Lower leg skin (tissue), 4 donors: Measurements from ENCODE around the gene ZNF74. TPM values are rescaled to one million over a fixed set of nuclear protein-coding genes. Genes with fewer than 3 reads are reported as not detected.
"Not testable (repeated sequence)": the region's sequence is repeated elsewhere in the genome, so short reads cannot be mapped to it uniquely, and the experiment has no call there.

Experiments used
- DNase-seq, 2 donors: peaks; one replicate each; pipeline ENCODE4 v3.0.0-alpha.2; 2019; ENCODE audit warnings: low spot score in 2 of 2
- H3K4me3 ChIP-seq: fragments of 200-600 bp; sonication (generic); 2 replicates; pipeline ENCODE4 v1.5.1; 2017; ENCODE audit warnings: mild to moderate bottlenecking, low read depth; ENCODE audit not compliant: poor library complexity, severe bottlenecking
- POLR2A ChIP-seq, 2 donors: fragments of 450-650 bp; IDR thresholded peaks; one replicate each; pipeline ENCODE4 v1.6.1; 2016 to 2017; ENCODE audit warnings: antibody characterized with exemption in 2 of 2, mild to moderate bottlenecking in 1 of 2, moderate library complexity in 1 of 2
- WGBS, 2 donors: methylation state at CpG; one replicate each; pipeline ENCODE4 v1.1.5; 2018; 5-methylcytosine and 5-hydroxymethylcytosine counted together
- intact Hi-C: fragments of 100-400 bp; cut with DNase I; formaldehyde crosslinking; loops from one replicate; pipeline ENCODE4 v1.15.0; 2023; ENCODE audit warnings: low total_unique reads
- total RNA-seq, 4 donors: library from RNA; depleted of rRNA; stranded (reverse); fragments of >200 nt; gene quantifications; one replicate each; pipeline ENCODE4 v1.1.0, GENCODE V29; 2016
- TF ChIP-seq, protein P1 (sequence below), 3 donors: fragments of 450-650 bp; IDR thresholded peaks; one replicate each; pipeline ENCODE4 v1.5.1; 2016; ENCODE audit warnings: antibody characterized with exemption in 3 of 3, mild to moderate bottlenecking in 3 of 3, moderate library complexity in 2 of 3

ZNF74 gene
- total RNA-seq, 4 donors from 2014 or later = 11.3 to 13.2 (median 11.5) TPM

DNA sequence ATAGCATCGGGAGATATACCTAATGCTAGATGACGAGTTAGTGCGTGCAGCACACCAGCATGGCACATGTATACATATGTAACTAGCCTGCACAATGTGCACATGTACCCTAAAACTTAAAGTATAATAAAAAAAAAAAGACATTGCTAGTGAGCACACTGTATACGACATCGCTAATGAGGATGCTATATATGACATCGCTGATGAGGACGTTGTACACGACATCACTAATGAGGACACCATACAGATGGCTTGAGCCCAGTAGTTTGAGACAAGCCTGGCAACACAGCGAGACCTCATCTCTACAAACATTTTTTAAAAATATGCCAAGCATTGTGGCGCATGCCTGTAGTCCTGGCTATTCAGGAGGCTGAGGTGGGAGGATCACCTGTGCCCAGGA is 31.5 kb upstream of the ZNF74 start:
- DNase-seq, H3K4me3 ChIP-seq, intact Hi-C loops: not testable (repeated sequence)
- WGBS, 2 donors = 87 to 94% methylated on average over 10 of the region's 10 CpGs

DNA sequence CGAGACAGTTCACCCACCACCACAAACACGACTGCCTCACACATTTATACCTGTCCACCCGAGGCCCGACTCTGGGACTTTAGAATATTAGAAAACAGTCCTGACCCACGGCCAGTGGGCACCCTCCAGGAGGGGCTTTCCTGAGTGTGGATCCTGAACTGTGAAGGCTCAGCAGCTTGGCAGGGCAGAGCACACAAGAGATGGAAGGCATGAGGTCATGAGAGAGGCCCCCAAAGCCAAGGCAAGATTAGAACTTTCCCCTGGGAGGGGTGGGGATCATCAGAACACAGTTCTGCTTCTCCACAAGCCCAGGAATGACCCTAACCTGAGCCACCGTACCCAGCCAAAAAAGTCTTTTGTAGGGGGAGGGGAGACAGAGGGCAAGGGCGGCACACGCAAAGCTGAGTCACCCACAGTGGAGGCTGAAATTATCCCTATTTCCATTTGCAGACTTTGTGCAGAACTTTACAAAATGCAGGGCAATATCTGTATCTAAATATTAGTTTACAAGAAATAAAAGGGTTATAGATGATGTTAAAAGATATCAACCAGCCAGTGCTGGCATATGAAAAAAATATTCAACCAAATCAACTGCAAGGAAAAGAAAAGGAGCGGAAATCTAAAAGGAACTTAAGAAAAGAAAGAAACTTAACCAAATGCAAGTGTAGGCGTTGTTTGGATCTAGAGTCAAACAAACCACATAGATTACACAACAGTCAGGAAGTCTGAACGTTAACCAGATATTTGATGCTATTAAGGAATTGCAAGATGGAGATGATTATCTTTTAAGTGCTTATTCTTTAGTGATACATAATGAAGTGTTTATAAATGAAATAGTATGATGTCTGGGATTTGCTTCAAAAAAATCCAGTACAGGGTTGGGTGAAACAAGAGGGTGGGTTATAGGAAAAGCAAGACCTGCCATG is 29.4 kb upstream of the ZNF74 start:
- 59 to 63% methylated on average over 11 of the region's 11 CpGs for WGBS, 2 donors
- not testable (repeated sequence) for DNase-seq

DNA sequence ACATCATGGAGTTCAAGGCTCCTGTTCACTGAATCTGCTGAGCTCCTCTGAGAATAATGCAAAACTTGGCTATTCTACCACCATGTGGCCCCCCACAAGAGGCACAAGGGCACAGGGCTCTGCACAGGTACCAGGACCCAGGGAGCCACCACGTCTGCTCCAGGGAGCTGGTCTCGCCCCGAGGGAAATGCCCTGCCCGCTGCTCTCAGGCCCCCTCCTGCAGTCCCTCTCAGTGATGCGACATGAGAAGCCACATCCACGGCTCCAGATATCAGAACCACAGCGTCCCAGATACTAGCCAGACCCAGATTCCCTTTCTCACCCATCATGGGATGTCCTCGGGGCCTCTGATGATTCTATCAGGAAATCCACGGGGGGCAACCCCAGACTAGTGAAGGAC is 27.1 kb upstream of the ZNF74 start:
- intact Hi-C loops, H3K4me3 ChIP-seq, DNase-seq: not testable (repeated sequence)
- WGBS, 2 donors = 62 to 87% methylated on average over 9 of the region's 9 CpGs

More for the DNA sequence above, 29.4 kb upstream of the ZNF74 start:
- intact Hi-C loops, H3K4me3 ChIP-seq: not testable (repeated sequence)

DNA sequence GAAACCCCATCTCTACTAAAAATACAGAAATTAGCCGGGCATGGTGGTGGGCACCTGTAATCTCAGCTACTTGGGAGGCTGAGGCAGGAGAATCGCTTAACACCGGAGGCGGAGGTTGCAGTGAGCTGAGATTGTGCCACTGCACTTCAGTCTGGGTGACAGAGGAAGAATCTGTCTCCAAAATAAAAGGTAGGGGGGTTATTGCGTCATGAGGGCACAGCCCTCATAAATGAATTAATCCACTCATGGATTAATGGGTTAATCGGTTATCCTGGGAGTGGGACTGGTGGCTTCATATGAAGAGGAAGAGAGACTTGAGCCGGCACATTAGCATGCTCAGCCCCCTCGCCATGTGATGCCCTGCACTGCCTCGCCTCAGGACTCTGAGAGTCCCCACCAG is 25.1 kb upstream of the ZNF74 start:
- H3K4me3 ChIP-seq, intact Hi-C loops: not testable (repeated sequence)
- peak in 1 of 2 donors; percentile 32 for DNase-seq
- 82 to 90% methylated on average over 9 of the region's 9 CpGs for WGBS, 2 donors

DNA sequence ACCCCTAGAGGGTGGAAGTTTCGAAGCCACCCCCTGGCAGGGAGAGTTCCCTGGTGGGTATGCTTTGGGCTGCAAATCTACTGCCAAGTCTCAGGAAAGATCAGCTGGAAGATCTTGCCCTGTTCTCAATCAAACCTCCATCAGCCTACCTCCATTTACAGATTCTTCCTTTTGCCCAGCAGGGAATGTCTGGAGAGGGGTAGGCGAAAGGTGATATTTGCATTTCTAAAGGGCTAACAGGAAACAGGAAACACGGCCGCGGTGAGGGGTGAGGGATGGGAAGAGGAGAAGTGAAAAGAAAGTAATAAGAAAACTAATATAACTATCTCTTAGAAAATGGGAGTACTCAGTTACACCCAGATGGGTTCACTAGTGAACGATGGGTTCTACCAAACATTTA is 22.3 kb upstream of the ZNF74 start:
- intact Hi-C loops, DNase-seq, H3K4me3 ChIP-seq: not testable (repeated sequence)
- whole genome bisulfite sequencing, 2 donors = no CpG with 5 or more reads among the region's 6 CpGs

DNA sequence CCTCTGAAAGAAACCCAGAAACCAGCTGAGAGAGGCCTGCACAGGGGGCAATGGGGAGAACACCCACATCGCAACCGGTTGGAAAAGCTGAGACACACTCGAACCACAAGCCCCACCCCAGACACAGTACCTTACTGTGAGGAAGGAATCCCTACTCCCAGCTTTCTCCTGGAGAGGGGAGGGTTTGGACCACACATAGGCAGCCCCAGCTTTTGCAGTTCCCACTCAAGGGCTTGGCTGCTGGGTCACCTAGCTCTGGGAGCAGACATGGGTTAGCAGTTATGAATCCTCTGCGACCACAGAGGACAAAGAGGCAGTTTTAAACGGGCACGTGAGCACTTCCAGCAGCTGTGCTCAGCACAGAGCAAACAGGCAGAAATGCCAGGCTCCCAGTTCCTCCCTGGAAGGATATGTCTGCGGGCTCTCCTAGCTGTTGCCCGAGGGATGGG is 21.5 kb upstream of the ZNF74 start:
- DNase-seq, H3K4me3 ChIP-seq, intact Hi-C loops: not testable (repeated sequence)
- 16% methylated on average over 3 of the region's 8 CpGs; no CpG with 5 or more reads in 1 of the 2 donors for WGBS, 2 donors

DNA sequence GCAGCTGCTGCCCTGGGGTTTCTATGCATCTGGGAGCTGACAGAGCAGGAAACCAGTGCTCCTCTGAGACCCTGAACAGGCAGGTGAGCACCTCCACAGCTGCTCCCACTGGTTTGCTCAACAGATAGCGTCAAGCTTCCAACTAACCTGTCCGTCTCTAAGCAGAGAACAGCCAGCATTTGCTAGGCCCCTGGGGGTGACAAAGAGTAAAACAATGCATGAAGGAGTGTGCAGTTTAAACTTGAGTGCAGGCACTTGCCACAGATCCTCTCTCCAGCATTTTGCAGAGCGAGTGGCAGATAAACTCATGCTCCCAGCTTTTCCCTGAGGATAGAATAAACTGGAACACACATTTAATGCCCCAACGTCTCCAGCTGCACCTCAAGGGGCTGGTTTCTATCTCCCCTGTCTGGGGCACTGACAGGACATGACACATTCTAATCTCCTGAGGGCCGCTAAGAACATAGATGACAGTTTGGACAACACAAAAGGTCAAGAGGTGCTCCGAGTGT is 20.7 kb upstream of the ZNF74 start:
- WGBS, 2 donors = 74 to 81% methylated on average over 6 of the region's 6 CpGs
- intact Hi-C loops, DNase-seq, H3K4me3 ChIP-seq: not testable (repeated sequence)

DNA sequence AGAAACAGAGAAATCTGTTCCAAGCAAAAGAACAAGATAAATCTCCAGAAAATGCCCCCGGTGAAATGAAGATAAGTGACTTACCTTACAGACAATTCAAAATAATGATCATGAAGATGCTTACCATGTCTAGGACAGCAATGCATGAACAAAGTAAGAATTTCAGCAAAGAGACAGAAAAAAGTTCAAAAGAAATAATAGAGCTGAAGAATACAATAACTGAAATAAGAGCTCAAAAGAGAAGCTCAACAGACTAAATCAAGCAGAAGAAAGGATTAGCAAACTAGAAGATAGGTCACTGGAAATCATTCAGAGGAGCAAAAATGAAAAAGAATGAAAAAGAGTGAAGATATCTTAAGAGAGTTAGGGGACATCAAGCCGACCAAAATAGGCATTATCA is 19.8 kb upstream of the ZNF74 start:
- 88 to 97% methylated on average over 1 of the region's 2 CpGs for WGBS, 2 donors
- intact Hi-C loops, H3K4me3 ChIP-seq, DNase-seq: not testable (repeated sequence)

DNA sequence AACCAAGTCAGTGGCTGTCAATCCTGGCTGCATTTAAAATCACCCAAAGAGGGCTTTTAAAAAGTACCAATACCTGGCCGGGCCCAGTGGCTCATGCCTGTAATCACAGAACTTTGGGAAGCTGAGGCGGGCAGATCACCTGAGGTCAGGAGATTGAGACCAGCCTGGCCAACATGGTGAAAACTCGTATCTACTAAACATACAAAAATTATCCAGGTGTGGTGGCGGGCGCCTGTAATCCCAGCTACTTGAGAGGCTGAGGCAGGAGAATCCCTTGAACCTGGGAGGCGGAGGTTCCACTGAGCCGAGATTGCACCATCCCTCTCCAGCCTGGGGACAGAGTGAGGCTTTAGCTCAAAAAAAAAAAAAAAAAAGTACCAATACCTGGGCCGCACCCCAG is 17.7 kb upstream of the ZNF74 start:
- H3K4me3 ChIP-seq, intact Hi-C loops: not testable (repeated sequence)
- WGBS, 2 donors = 93 to 95% methylated on average over 8 of the region's 8 CpGs
- peak in 1 of 2 donors; percentile 70 for DNase-seq

DNA sequence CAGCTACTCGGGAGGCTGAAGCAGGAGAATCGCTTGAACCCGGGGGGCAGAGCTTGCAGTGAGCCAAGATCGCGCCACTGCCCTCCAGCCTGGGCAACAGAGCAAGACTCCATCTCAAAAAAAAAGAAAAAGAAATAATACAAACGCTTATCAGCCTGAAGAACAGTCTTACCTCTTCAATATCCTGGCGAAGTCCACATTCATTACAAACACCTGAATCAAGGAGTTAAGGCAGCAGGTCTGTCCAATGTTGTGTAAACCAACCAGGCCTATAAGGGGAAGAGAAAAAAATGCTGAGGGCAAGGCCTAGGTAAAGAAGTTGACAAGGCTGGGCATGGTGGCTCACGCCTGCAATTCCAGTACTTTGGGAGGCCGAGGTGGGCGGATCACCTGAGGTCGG is 17.0 kb upstream of the ZNF74 start:
- H3K4me3 ChIP-seq, intact Hi-C loops: not testable (repeated sequence)
- DNase-seq = peak in 1 of 2 donors; percentile 40
- WGBS, 2 donors = 91 to 96% methylated on average over 11 of the region's 11 CpGs

DNA sequence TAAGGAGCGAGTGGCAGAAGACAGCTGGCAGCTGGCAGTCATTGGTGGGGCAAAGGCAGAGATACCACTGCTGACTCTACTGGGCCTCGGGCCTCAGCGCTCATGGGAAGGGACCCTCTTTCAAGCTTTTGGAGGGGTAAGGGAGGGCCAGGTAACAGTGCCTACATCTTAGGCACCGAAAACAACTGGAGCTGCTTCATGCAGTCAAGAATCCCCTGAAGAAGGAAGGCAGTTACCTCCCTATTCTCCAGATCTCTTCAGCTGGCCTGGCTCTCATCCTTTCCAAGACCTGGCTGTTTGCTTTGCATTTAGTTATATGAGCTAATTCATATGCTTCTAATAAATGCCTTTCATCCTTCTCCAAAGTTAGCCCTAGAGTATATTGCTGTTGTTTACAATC is 15.8 kb upstream of the ZNF74 start:
- no peak for TF ChIP-seq POLR2A (IDR thresholded peaks at IDR 0.05)
- TF ChIP-seq, protein P1, sequence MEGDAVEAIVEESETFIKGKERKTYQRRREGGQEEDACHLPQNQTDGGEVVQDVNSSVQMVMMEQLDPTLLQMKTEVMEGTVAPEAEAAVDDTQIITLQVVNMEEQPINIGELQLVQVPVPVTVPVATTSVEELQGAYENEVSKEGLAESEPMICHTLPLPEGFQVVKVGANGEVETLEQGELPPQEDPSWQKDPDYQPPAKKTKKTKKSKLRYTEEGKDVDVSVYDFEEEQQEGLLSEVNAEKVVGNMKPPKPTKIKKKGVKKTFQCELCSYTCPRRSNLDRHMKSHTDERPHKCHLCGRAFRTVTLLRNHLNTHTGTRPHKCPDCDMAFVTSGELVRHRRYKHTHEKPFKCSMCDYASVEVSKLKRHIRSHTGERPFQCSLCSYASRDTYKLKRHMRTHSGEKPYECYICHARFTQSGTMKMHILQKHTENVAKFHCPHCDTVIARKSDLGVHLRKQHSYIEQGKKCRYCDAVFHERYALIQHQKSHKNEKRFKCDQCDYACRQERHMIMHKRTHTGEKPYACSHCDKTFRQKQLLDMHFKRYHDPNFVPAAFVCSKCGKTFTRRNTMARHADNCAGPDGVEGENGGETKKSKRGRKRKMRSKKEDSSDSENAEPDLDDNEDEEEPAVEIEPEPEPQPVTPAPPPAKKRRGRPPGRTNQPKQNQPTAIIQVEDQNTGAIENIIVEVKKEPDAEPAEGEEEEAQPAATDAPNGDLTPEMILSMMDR (IDR thresholded peaks at IDR 0.05) = no peak
- DNase-seq = peak in 1 of 2 donors; percentile 8
- WGBS, 2 donors = 83 to 92% methylated on average over 4 of the region's 4 CpGs
- intact Hi-C loops = no loop called here
- H3K4me3 ChIP-seq = no peak overlapping the region

DNA sequence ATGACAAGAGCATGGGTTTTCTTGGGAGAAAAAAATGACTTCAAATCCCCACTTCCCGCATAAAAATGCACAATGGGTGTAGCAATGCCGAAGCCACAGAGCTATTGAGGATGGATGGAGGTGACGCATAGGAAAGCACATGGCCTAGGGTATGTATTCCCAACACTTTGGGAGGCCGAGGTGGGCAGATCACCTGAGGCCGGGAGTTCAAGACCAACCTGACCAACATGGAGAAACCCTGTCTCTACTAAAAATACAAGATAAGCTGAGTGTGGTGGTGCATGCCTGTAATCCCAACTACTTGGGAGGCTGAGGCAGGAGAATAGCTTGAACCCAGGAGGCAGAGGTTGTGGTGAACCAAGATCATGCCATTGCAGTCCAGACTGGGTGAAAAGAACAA is 15.3 kb upstream of the ZNF74 start:
- peak in 1 of 2 donors; percentile 17 for DNase-seq
- WGBS, 2 donors = 90 to 96% methylated on average over 5 of the region's 5 CpGs
- H3K4me3 ChIP-seq, intact Hi-C loops: not testable (repeated sequence)
